Activated CD4-positive, alpha-beta T cell treated with anti-CD3 and anti-CD28 coated beads, Interleukin-2, amount 50 U/mL, for 24 hours (primary cell): ENCODE measurements around the gene MAP3K7.

ENCODE experiments used
- DNase-seq, 2 donors: peaks; one replicate each; pipeline ENCODE4 v3.0.0-alpha.2; 2020; ENCODE audit warnings: low read depth in 1 of 2, low spot score in 1 of 2

MAP3K7 gene

GRCh38 chr6:90586836-90587638 lies at the start of gene MAP3K7:
TSS of gene MAP3K7 (minus strand) at chr6:90587072. CDS start at chr6:90586883, 189 bp downstream.
- peak; percentile 93 to 97 for DNase-seq

GRCh38 chr6:90631046-90631445 lies 44.2 kb upstream of the MAP3K7 start:
- no peak for DNase-seq

GRCh38 chr6:90621581-90621980 lies 34.7 kb upstream of the MAP3K7 start:
- DNase-seq = no peak

- DNase-seq = no peak
Measured at GRCh38 chr6:90619221-90619620, 32.3 kb upstream of the MAP3K7 start.

GRCh38 chr6:90612313-90612680 lies 25.4 kb upstream of the MAP3K7 start:
- DNase-seq = no peak

GRCh38 chr6:90611543-90612312 lies 24.9 kb upstream of the MAP3K7 start:
- no peak for DNase-seq

- DNase-seq = peak in 1 of 2 donors; percentile 7
Measured at GRCh38 chr6:90610751-90611542, 24.1 kb upstream of the MAP3K7 start.

- DNase-seq = no peak
Measured at GRCh38 chr6:90610301-90610750, 23.5 kb upstream of the MAP3K7 start.

GRCh38 chr6:90605749-90606340 lies 19.0 kb upstream of the MAP3K7 start:
- no peak for DNase-seq

- DNase-seq = no peak
Measured at GRCh38 chr6:90604546-90604945, 17.7 kb upstream of the MAP3K7 start.

- DNase-seq = no peak
Measured at GRCh38 chr6:90599151-90599550, 12.3 kb upstream of the MAP3K7 start.

GRCh38 chr6:90598192-90598951 lies 11.5 kb upstream of the MAP3K7 start:
- DNase-seq = no peak

- DNase-seq = no peak
Measured at GRCh38 chr6:90596967-90597539, 10.2 kb upstream of the MAP3K7 start.

GRCh38 chr6:90595854-90596253 lies 9.0 kb upstream of the MAP3K7 start:
- DNase-seq = no peak

GRCh38 chr6:90586546-90586835 lies 381 bp downstream of the MAP3K7 start:
- DNase-seq = no peak

- DNase-seq = no peak
Measured at GRCh38 chr6:90584636-90585255, 2.1 kb downstream of the MAP3K7 start.

GRCh38 chr6:90583836-90584481 lies 2.9 kb downstream of the MAP3K7 start:
- DNase-seq = no peak

- DNase-seq = no peak
Measured at GRCh38 chr6:90583179-90583835, 3.6 kb downstream of the MAP3K7 start.

GRCh38 chr6:90581146-90581545 lies 5.7 kb downstream of the MAP3K7 start:
- DNase-seq = no peak
